HL-60/S4 treated with phorbol 12-myristate 13-acetate at 8.2 ng/mL for 4 days and 3 days (cell line): Measurements from ENCODE around the gene SIT1.

Experiments used
- in situ Hi-C: fragments of 300-500 bp; cut with MboI; formaldehyde crosslinking; loops from 2 replicates; pipeline ENCODE4 v1.15.0; 2022; ENCODE audit warnings: low sequenced_read_pairs

SIT1 gene, protein sequence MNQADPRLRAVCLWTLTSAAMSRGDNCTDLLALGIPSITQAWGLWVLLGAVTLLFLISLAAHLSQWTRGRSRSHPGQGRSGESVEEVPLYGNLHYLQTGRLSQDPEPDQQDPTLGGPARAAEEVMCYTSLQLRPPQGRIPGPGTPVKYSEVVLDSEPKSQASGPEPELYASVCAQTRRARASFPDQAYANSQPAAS

DNA sequence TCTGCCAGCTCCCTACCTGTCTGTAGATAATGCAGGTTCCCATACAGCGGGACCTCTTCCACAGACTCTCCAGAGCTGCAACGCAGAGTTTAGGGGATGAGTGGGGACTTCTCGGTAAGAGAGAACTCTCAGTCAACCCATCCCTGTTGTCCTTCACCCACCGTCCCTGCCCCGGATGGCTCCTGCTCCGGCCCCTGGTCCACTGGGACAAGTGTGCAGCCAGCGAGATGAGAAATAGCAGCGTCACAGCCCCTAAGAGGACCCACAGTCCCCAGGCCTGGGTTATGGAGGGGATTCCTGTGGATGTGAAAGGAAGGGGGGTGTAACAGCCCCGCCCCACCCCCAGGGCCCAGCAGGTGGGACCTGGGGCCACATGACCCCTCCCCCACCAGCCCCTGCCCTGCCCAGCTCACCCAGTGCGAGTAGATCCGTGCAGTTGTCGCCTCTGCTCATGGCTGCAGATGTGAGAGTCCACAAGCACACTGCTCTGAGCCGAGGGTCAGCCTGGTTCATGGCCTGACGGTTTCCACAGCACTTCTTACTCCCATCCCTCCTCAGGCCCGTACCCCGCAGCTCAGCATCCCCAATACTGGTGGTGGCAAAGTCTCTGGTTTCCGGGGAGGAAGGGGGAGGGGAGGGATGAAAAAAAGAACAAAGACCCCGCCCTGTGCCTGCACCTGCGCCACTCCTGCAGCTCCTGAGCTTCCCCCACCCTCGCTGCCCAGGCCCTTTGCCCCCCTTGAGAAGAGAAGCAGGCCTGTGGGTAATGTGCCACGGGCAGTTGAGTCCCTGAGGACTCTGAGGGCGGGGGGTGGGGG lies at the start of gene SIT1:
TSS of gene SIT1 (minus strand) at position 591 of the 818 bp plus-strand sequence. CDS start at position 513, 78 bp downstream.
- in situ Hi-C loops = no loop called here

DNA sequence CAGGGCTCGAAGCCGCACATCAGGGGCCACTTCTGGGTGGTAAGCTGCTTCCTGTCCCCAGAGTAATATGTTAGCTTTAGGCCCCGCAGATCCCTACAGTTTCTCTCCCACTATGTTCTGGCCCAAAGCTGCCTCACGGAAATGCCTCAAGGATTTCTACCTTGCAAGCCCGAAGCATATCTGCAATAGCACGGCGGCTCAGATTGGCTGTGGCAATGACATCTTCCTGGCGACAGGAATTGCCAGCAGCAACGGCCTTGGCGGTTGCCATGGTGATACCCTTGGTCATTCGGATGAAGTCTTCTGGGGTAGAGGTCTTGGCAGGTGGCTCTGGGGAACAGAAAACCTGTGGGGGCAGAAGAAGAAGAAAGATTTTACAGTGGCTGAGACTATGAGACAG lies 49.3 kb upstream of the SIT1 start:
- in situ Hi-C loops = loop anchor here (25.0 kb wide), 1 partner anchor 638 kb away; the partner anchor contains the start of gene VCP

DNA sequence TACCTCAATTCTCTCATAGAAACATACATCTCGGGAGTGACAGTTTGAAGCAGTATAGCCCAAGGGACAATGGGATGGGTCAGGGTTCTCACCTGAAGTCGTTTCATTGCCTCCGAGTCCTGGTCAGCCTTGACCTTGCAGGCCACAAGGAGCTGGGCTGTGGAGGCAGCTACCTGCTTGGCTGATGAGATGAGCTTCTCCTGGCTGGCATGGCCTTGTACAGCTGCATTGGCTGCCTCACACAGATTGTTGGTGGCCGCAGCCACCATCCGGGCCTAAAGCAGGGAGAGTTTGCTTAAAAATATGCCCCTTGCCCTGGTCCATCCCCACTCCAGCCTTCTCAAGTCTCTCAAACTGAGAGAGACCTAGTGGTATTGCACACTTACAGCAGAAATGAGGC lies 47.5 kb upstream of the SIT1 start:
- in situ Hi-C loops = no loop called here

DNA sequence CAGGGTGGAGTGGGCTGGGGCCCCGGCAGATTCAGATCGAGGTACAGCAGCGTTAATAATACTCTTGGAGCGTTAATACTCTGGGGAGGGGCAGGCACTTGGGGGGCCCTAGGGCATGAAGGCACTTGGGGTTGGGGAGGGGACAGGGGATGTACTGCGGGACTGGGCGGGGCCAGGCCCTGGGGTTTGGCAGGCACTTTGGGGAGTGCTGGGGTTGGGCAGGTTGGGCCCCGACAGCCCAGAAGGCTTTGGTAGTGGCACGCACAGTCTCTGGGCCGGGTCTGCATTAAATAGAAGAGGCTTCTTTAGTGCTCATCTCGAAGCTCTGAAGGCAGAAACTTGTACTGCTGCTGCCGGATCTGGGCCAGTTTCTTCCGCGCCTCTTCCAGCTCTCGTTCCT lies 46.8 kb upstream of the SIT1 start:
- in situ Hi-C loops = no loop called here

DNA sequence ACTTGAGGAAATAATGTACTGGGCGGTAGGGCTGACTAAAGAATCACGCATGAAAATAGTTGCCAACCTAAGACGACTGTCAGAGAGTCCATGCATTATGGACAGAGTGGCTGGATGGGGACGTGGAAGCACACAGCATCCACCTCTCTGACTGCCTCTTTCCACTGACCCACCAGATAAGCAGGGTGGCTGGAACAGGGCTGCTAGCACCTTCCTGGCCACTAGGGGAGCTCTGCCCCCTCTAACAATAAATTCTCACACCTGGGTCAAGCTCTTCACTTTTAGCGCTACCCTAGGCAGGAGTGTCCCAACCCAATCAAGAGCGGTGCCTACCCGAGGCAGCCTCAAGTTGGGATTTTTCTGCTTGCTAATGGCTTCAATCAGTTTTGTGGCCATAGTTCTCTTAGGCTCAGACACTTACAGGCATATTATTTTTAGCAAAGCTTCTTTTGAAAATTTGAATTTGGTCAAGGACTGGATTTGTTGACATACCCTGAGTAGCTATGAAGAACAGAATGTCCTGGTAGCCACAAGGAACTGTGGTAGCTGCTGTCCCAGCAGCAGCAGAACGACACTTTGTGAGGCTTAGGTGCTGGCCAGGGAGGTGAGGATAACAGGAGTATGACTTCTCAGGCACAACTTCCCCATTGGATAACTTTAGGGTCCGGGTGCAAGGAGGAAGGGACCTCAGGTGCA lies 45.9 kb upstream of the SIT1 start:
- in situ Hi-C loops = no loop called here

DNA sequence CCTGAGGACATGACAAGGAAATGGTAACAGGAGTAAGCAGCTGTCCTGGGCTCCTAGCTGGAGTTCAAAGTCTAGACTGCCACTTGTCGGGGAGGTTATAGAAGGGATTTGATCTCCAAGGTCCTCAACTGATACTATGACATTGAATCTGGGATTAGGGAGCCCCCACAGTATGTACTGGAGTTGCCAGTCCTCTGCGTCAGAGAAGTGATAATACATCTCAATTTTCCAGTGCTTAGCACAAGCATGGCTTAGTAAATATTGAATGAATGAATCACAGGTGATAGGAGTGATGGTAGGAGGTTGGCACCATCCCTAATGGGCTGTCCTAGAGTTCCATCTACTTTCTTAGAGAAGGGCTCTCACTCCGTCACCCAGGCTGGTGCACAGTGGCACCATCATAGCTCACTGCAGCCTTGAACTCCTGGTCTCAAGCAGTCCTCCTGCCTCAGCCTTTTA lies 45.2 kb upstream of the SIT1 start:
- in situ Hi-C loops = no loop called here

DNA sequence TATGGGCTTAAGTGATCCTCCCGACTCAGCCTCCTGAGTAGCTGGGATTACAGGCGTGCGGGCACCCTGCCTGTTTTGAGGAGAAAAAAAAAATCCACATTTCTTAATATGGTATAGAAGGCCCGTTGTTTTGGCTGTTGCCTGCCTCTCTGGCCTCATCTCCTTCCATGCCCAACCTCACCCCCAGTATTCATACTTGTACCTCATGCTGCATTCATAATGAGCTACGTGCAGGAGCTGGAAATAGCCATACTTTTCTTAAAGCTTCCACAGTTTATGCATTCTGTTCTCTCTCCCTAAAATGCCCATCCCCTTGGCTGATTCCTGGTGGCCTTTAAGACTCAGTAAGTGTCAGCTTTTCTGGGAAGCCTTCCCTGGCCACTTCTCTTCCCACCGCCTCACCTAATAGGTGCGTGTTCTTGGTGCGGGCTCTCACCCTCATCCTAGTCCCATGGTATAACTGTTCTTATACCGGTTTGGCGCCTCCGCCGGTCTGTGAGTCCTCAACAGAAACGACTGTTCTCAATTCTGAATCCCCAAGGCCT lies 41.1 kb upstream of the SIT1 start:
- in situ Hi-C loops = no loop called here

DNA sequence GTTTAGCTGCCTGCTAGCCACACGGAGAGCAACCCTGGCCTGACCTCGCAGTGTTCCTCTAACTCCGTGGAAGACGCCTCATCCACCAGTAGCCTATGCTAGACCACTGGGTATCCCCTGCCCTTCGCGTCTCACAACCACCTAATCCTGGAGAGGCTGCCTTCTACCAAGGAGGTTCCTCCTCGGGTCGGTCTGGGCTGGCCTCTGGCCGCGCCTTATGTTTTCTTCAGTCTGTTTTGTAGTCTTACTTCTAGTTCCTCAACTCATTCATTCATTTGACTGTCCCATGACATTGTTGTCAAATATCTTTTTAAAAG lies 40.6 kb upstream of the SIT1 start:
- in situ Hi-C loops = no loop called here

DNA sequence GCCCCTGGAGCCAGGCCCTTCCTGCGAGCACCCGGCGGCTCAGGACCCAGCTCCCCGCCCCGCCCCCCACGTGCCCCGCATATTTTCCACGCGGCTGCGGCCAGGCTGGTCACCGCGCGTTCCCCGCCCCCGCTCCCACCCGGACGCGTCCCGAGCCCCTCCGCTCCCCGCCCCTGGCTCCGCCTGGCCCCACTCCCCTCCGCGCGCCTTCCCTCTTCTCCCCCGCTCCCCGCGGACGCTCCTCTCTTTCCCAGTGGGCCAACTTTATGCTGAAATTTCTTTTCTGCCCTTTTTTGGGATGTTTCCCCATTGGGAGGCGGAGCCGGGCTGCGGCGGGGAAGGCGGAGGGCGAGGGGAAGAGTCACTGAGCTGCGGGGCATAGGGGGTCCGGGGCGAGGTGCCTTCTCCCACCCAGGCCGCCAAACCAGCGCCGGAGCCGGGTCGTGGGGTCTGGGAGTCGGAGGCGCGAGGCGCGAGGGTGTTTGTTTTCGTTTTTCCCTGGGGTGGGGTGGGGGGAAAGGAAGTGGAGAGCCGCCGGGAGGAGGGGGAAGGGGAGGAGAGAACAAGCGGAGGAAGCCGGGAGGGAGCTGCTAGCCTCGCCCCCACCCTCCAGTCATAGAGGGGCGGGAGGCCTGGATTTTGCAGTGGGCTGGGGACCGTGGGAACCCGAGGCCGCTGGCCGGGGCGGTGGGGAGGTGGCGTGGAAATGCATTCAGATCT lies 40.0 kb upstream of the SIT1 start:
- in situ Hi-C loops = no loop called here

DNA sequence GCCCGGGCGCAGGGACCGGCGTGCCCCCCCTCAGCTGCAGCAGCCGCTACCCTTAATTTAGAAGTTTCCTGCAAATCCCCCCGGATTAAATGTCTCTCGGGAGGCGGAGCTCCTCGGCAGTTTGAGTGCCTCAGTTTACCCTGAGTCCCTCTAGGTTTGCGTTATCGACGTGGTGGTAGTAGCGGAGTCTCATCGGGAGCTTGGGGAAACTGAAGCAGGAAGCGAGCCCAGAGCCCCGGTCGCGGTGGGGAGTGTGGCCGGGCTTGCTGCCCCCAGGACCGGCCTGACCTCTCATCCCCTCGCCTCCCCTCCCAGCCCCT lies 39.5 kb upstream of the SIT1 start:
- in situ Hi-C loops = no loop called here

DNA sequence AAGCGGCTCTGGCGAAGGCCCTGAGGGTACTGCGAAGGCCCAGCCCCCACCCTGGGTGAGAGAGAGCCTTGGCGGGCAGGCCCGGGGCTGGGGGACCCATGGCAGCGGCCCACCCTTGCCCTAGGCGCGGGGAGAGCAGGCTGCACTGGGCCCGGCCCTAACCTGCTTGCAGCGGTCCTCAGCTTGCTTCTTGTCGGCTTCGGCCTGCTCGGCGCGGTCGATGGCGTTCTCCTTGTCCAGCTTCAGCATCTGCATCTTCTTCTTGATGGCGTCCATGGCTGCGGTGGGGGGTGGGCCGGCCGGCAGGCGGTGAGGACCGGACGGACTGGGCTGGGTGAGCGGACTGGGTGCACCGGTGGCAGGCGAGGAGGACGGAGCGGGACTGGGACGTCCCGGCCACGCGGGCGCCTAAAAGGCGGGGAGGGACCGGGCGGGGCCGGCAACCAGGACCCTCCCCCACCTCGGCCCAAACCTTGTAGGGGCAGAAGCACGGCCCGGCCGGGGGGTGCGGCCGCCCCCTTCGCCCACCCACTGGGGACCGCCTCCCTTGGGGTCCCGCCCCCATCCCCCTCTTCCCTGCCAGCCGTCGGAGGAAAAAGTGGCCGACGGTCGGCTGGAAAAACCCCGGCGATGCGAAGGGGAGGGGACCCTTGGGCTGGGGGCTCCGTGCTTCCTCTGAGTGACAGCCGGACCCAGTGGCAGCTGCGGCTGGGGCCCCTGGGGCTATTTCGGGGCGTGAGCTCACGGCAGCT lies 39.0 kb upstream of the SIT1 start, which contains the start of gene TPM2:
TSS of gene TPM2 (minus strand) at position 384 of the 752 bp plus-strand sequence. CDS start at position 276, 108 bp downstream.
- in situ Hi-C loops = no loop called here

DNA sequence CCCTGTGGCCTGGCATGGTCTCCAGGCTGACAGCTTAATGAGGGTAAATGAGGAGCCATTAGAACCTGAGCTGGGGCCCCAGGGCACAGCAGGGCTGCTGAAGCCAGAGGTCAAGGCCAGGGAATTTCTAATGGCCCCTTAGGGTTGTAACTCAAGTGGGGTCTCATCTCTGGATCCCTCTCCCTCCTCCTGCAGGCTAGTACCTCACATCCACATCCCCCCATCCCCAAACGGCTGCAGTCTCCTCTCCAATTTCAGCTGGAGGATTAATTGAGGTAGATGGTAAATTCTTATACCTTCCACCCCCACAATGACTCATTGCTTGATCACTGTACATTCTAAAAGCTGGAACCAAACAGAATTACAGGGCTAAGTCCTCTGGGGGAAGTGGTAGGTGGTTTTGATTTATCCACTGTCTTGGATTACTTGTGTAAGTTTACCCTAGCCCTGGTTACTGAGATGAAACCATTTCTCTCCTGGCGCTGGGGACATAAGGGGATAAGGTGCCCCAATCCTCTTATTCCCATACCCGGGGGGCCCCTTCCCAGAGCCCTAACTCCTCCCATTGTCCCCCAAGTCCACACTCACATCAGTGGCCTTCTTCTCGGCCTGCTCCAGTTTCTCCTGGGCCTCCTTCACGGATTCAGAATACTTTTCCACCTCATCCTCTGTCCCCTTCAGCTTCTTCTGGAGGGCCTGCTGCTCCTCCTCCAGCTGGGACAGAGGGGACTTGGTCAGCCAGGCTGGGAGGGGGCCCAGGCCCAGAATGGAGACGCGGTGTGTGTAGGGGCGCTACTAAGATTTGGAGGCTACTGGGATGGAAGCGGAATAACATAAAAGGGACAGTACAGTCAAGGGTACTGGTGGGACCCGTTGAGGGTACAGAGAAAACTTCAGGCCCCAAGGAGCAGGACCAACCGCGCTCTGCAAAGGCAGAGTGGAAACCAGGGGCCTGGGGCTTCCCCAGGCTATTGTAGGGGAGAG lies 38.1 kb upstream of the SIT1 start:
- in situ Hi-C loops = no loop called here

DNA sequence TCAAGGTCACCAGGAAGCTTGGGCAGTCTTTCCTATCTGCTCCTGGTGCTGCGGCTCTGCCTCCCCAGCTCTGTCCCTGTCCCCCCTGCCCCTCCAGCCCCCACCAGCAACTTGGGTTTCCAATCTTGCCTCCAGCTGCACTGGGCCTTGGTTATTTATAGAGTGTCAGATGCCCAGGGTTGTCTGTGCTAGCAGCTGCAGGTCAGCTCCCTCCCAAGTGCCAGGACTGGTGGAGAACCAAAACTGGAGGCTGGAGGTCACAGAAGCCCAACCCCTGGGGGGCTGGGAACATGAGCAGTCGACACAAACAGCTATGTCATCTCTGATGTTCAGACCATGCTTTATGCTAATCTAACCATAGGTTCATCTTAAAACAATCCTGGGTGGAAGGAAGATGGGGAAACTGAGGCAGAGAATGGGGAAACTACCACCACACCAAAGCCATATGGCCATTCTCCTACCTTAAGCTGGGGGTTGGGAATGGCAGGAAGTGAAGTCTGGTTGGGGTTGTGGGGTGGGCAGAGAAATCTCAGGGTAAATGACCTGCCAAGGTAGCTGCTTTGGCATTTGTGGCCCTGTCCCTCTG lies 37.3 kb upstream of the SIT1 start:
- in situ Hi-C loops = no loop called here

DNA sequence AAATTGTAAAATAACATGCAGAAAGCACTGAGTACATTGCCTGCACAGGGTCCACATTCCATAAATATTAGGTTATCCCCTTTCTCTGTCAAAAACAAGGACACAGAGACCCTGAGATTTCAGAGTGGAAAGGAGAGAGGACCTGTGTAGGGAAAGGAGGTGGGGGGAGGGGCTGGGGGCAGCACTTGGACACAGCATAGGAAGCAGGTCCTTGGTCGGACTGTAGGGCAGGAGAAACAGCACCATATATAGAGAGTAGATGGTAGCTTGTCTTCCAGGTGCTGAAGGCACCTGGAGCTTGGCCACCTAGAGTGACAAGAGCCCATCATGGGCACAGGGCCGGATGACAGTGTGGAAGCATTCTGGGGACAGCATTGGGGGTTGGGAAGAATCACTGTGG lies 36.6 kb upstream of the SIT1 start:
- in situ Hi-C loops = no loop called here

DNA sequence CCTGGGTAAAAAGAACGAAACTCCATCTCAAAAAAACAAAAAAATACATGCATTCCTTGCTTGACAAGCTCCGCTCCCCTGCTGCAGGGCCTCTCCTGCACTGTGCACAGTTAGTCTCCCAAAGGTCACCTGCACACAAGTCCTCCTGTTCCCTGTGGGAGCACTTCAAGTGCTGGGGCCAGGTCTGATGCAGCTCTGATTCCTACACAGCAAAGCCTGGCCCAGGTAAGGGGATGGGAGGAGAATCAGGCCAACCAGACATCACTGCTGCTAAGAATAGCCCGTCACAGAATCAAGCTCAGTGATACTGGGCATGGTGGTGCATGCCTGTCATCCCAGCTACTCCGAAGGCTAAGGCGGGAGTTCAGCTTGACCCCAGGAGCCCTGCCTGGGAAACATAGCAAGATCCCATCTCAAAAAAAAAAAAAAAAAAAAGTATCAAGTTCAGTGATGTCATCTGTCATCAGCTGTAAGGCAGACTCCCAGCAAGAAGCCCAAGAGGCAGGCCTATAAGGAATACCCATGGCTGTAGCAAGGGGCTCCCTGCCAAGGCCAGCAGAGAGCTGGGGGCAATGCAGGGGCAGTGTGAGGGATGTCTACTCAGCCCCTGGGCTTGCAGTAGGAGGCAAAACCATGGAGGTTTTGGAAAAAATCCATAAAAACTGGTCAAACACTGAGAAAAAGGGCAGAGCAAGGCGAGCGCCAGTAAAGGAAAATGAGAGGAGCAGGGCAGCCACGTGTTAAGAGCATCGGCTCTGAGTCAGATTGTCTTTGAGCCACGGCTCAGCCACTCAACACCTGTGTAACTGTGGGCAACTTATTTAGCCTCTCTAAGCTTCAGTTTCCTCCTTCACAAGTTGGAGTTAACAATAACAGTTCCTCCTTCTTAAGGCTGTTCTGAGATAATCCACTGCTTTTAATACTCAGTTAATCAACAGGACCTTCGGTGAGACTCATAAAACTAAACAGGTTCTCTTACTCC lies 35.8 kb upstream of the SIT1 start:
- in situ Hi-C loops = no loop called here

DNA sequence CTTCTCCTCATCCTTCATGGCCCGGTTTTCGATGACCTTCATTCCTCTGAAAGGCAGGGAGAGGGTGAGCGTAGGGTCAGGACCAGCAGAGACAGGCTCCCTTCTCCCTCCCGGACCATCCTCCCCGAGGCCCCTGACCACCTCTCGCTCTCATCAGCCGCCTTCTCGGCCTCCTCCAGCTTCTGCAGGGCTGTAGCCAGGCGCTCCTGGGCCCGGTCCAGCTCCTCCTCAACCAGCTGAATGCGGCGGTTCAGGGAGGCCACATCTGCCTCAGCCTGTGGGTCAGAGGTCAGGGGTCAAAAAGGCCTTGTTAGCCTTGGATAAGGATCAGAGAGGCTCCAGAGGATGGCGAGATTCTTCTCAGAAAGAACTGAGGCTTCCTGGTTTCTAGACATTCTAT lies 34.8 kb upstream of the SIT1 start:
- in situ Hi-C loops = no loop called here

DNA sequence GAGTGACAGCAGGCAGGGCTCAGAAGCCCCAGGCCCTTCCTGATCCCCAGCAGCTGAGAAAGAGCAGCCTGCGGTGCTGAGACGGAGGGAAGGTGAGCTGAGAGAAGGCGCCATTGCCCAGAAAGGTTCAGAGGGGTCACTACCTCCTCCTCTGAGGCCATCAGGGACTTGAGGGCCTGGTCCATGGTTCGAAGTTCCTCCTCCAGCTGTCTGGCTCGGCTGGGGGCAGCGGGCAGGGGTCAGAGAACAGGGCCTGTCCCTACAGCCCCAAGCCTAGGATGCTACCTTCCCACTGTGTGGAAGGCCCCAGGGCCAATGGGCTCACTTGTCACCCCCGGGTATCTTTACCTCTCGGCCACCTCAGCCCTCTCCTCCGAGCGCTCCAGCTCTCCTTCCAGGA lies 34.2 kb upstream of the SIT1 start:
- in situ Hi-C loops = no loop called here

DNA sequence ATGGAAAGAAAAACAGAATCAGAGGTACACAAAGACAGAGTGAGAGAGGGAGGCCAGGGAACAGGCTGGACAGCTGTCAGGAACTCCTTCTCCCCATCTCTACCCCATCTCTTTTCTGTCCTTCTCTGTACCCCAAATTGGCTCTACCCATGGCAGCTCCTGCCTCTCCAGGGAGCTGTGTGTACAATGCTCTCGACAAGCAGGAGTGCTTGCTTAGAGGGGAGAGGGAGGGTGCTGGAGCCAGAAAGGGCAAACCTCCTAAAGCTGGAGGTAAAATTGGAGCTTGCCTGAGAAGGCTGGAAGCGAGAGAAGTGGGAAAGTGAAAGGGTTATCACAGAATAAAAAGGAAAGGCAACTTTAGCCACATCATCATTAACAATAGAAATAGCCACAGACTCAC lies 32.6 kb upstream of the SIT1 start:
- in situ Hi-C loops = no loop called here
